H9 (cell line): ENCODE data around the gene SYT17. TPM values are rescaled to one million over a fixed set of nuclear protein-coding genes. Genes with fewer than 3 reads are reported as not detected.

Source experiments
- DNase-seq: peaks from one replicate; pipeline ENCODE4 v3.0.0-alpha.2; 2017
- H2AFZ ChIP-seq: one replicate; pipeline ENCODE4 v1.6.1; 2013; ENCODE audit warnings: mild to moderate bottlenecking, low read length, control low read depth, moderate library complexity
- H2AK5ac ChIP-seq: 2 replicates; pipeline ENCODE4 v1.6.1; 2013; ENCODE audit warnings: low read length, control low read depth, mixed read lengths; ENCODE audit not compliant: insufficient read length
- H2BK120ac ChIP-seq: one replicate; pipeline ENCODE4 v1.6.1; 2013; ENCODE audit warnings: low read depth, mild to moderate bottlenecking, low read length, control low read depth, inconsistent platforms; ENCODE audit not compliant: poor library complexity, severe bottlenecking
- H2BK12ac ChIP-seq: 2 replicates; pipeline ENCODE4 v1.6.1; 2013; ENCODE audit warnings: low read length, control low read depth, mixed read lengths, low read depth; ENCODE audit not compliant: insufficient read length
- H2BK15ac ChIP-seq: 2 replicates; pipeline ENCODE4 v1.6.1; 2013; ENCODE audit warnings: low read depth, low read length, control low read depth
- H2BK20ac ChIP-seq: one replicate; pipeline ENCODE4 v1.6.1; 2013; ENCODE audit warnings: low read depth, mild to moderate bottlenecking, low read length, control low read depth, inconsistent platforms; ENCODE audit not compliant: poor library complexity, severe bottlenecking
- H2BK5ac ChIP-seq: 2 replicates; pipeline ENCODE4 v1.6.1; 2013; ENCODE audit warnings: low read length, control low read depth, mixed read lengths; ENCODE audit not compliant: insufficient read length
- H3K14ac ChIP-seq: 2 replicates; pipeline ENCODE4 v1.6.1; 2013; ENCODE audit warnings: low read length, control low read depth; ENCODE audit not compliant: insufficient read depth
- H3K18ac ChIP-seq: 2 replicates; pipeline ENCODE4 v1.6.1; 2013; ENCODE audit warnings: low read depth, mild to moderate bottlenecking, mixed read lengths, low read length, control low read depth; ENCODE audit not compliant: insufficient read length
- H3K23ac ChIP-seq: 2 replicates; pipeline ENCODE4 v1.6.1; 2013; ENCODE audit warnings: low read length, control low read depth, mixed read lengths, low read depth; ENCODE audit not compliant: insufficient read length
- H3K23me2 ChIP-seq: 2 replicates; pipeline ENCODE4 v1.6.1; 2013; ENCODE audit warnings: low read depth, mild to moderate bottlenecking, mixed read lengths, low read length, control low read depth; ENCODE audit not compliant: insufficient read length, poor library complexity, severe bottlenecking
- H3K27ac ChIP-seq: 2 replicates; pipeline ENCODE4 v1.5.1; 2013; ENCODE audit warnings: low read length, control low read depth, mixed read lengths, low read depth; ENCODE audit not compliant: insufficient read length
- H3K27me3 ChIP-seq: 2 replicates; pipeline ENCODE4 v1.6.1; 2013; ENCODE audit warnings: low read length, control low read depth, inconsistent platforms; ENCODE audit not compliant: insufficient read depth
- H3K4ac ChIP-seq: 2 replicates; pipeline ENCODE4 v1.6.1; 2013; ENCODE audit warnings: low read depth, mild to moderate bottlenecking, control low read depth, inconsistent platforms, low read length, moderate library complexity
- H3K4me1 ChIP-seq: 2 replicates; pipeline ENCODE4 v1.6.1; 2013; ENCODE audit warnings: low read length, control low read depth, inconsistent platforms; ENCODE audit not compliant: insufficient read depth
- H3K4me2 ChIP-seq: 2 replicates; pipeline ENCODE4 v1.6.1; 2013; ENCODE audit warnings: low read length, control low read depth, mixed read lengths; ENCODE audit not compliant: insufficient read length, insufficient read depth
- H3K56ac ChIP-seq: 2 replicates; pipeline ENCODE4 v1.6.1; 2013; ENCODE audit warnings: low read depth, mild to moderate bottlenecking, mixed read lengths, low read length, control low read depth; ENCODE audit not compliant: insufficient read length
- H3K79me1 ChIP-seq: 2 replicates; pipeline ENCODE4 v1.6.1; 2013; ENCODE audit warnings: low read depth, mild to moderate bottlenecking, moderate library complexity, low read length, control low read depth, inconsistent platforms; ENCODE audit not compliant: insufficient read depth, poor library complexity, severe bottlenecking
- H3K79me2 ChIP-seq: 2 replicates; pipeline ENCODE4 v1.6.1; 2013; ENCODE audit warnings: low read length, control low read depth, inconsistent platforms; ENCODE audit not compliant: insufficient read depth
- H3K9ac ChIP-seq: 2 replicates; pipeline ENCODE4 v1.6.1; 2013; ENCODE audit warnings: low read length, control low read depth, mixed read lengths; ENCODE audit not compliant: insufficient read length; ENCODE audit errors: extremely low read depth
- H3K9me3 ChIP-seq: one replicate; pipeline ENCODE4 v1.6.1; 2013; ENCODE audit warnings: low read depth, low read length, inconsistent platforms; ENCODE audit not compliant: control insufficient read depth
- H3T11ph ChIP-seq: one replicate; pipeline ENCODE4 v1.6.1; 2013; ENCODE audit warnings: mild to moderate bottlenecking, low read length, control low read depth, inconsistent platforms
- H4K20me1 ChIP-seq: one replicate; pipeline ENCODE4 v1.6.1; 2013; ENCODE audit not compliant: control insufficient read depth, insufficient read length, insufficient read depth
- H4K5ac ChIP-seq: 2 replicates; pipeline ENCODE4 v1.6.1; 2013; ENCODE audit warnings: low read depth, mild to moderate bottlenecking, mixed read lengths, low read length, control low read depth; ENCODE audit not compliant: insufficient read length
- H4K8ac ChIP-seq: replicated peaks from 2 replicates; pipeline ENCODE4 v1.6.1; 2013; ENCODE audit warnings: low read length, control low read depth, mixed read lengths, low read depth; ENCODE audit not compliant: insufficient read length
- H4K91ac ChIP-seq: 2 replicates; pipeline ENCODE4 v1.6.1; 2013; ENCODE audit warnings: low read depth, mild to moderate bottlenecking, moderate library complexity, mixed read lengths, low read length, control low read depth; ENCODE audit not compliant: insufficient read length
- H3K27ac Mint-ChIP-seq, 3 experiments: 2 replicates in 2 of 3; 3 replicates in 1 of 3; pipeline ENCODE4 v1.8.0; 2020 to 2021; ENCODE audit warnings: mixed read lengths in 3 of 3, mild to moderate bottlenecking in 1 of 3, moderate library complexity in 1 of 3
- H3K27me3 Mint-ChIP-seq: 2 replicates; pipeline ENCODE4 v1.8.0; 2021; ENCODE audit warnings: low read depth, mild to moderate bottlenecking, moderate library complexity, mixed read lengths
- H3K36me3 Mint-ChIP-seq, 3 experiments: 2 replicates in 2 of 3; 3 replicates in 1 of 3; pipeline ENCODE4 v1.8.0; 2020 to 2021; ENCODE audit warnings: low read depth in 3 of 3, mixed read lengths in 3 of 3; ENCODE audit not compliant: insufficient read depth in 1 of 3
- H3K4me1 Mint-ChIP-seq, 2 experiments: 2 replicates each; pipeline ENCODE4 v1.8.0; 2020; ENCODE audit warnings: mixed read lengths in 2 of 2
- H3K4me3 Mint-ChIP-seq, 2 experiments: 2 replicates in 1 of 2; 3 replicates in 1 of 2; pipeline ENCODE4 v1.8.0; 2020 to 2021; ENCODE audit warnings: mild to moderate bottlenecking in 2 of 2, mixed read lengths in 2 of 2, moderate library complexity in 1 of 2
- H3K9me3 Mint-ChIP-seq, 2 experiments: 2 replicates in 1 of 2; 3 replicates in 1 of 2; pipeline ENCODE4 v1.8.0; 2020; ENCODE audit warnings: mild to moderate bottlenecking in 2 of 2, mixed read lengths in 2 of 2, moderate library complexity in 1 of 2
- WGBS: extraction: QIAGEN DNeasy Blood & Tissue Kit; methylation state at CpG from one replicate; pipeline ENCODE4 v1.1.7; 2013; ENCODE audit warnings: missing lambda C conversion rate, low lambda C conversion rate, mixed read lengths; ENCODE audit not compliant: insufficient read length; ENCODE audit errors: extremely low coverage; 5-methylcytosine and 5-hydroxymethylcytosine counted together
- total RNA-seq: library from RNA; stranded (reverse); gene quantifications from 2 replicates; pipeline ENCODE4 v1.2.1, GENCODE V29; 2021
- TF ChIP-seq, protein P1 (sequence below): fragments of 200-600 bp; sonication (generic); conservative IDR thresholded peaks from 3 replicates; pipeline ENCODE4 v1.8.0; 2021; ENCODE audit warnings: antibody characterized with exemption, mild to moderate bottlenecking

The SYT17 gene
- total RNA-seq, 1 experiment from 2014 or later, result 3.0 TPM

GRCh38 chr16:19174478-19174877 lies 6.4 kb downstream of the SYT17 start:
- Histone ChIP-seq H3K4me1 (no peaks in the 10 kb centered on the region), H4K8ac (no peak overlapping the region), H2AK5ac (no peak overlapping the region), H3K23me2 (no peaks in the 10 kb centered on the region), H2BK20ac (no peak overlapping the region), H3K79me2 (no peaks in the 10 kb centered on the region), H4K20me1 (no peaks in the 10 kb centered on the region), H3K4me2 (no peak overlapping the region), H3K9ac (no peak overlapping the region), H2AFZ (no peak overlapping the region), H3K27me3 (peaks cover 1% of the 10 kb centered on the region; the same call in 1 of the 2 replicates), H3K79me1 (no peaks in the 10 kb centered on the region), H2BK5ac (no peak overlapping the region), H2BK120ac (no peak overlapping the region), H3K4ac (no peak overlapping the region), H3K18ac (no peak overlapping the region), H4K91ac (no peak overlapping the region), H3K56ac (no peak overlapping the region), H2BK12ac (no peak overlapping the region), H4K5ac (no peak overlapping the region), H3K9me3 (no peaks in the 10 kb centered on the region), H3K23ac (no peak overlapping the region), H3K14ac (no peak overlapping the region), H3T11ph (no peak overlapping the region), H3K27ac (no peak overlapping the region), H2BK15ac (no peak overlapping the region)
- Mint-ChIP-seq H3K9me3 (no peaks in the 10 kb centered on the region), H3K4me1 (peaks cover 1 to 4% of the 10 kb centered on the region in 2 experiments), H3K27me3 (peaks cover 22% of the 10 kb centered on the region), H3K36me3 (no peaks in the 10 kb centered on the region), H3K27ac (no peak overlapping the region; a peak in 1 of 7 replicates), H3K4me3 (no peak overlapping the region)
- WGBS, result no CpG with 5 or more reads among the region's 3 CpGs
- TF ChIP-seq, protein P1, sequence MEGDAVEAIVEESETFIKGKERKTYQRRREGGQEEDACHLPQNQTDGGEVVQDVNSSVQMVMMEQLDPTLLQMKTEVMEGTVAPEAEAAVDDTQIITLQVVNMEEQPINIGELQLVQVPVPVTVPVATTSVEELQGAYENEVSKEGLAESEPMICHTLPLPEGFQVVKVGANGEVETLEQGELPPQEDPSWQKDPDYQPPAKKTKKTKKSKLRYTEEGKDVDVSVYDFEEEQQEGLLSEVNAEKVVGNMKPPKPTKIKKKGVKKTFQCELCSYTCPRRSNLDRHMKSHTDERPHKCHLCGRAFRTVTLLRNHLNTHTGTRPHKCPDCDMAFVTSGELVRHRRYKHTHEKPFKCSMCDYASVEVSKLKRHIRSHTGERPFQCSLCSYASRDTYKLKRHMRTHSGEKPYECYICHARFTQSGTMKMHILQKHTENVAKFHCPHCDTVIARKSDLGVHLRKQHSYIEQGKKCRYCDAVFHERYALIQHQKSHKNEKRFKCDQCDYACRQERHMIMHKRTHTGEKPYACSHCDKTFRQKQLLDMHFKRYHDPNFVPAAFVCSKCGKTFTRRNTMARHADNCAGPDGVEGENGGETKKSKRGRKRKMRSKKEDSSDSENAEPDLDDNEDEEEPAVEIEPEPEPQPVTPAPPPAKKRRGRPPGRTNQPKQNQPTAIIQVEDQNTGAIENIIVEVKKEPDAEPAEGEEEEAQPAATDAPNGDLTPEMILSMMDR, result no peak
- no peak for DNase-seq
